Pons (tissue), 1 donor: ENCODE data around the gene PARD6A.
"Not testable (repeated sequence)": the region's sequence is repeated elsewhere in the genome, so short reads cannot be mapped to it uniquely, and the experiment has no call there.

Experiments
- DNase-seq: peaks from one replicate; pipeline ENCODE4 v3.0.0-alpha.2; 2016; ENCODE audit warnings: low spot score

The PARD6A gene

GRCh38 chr16:67667453-67667816, 6.7 kb downstream of the PARD6A start:
- no peak for DNase-seq

DNA sequence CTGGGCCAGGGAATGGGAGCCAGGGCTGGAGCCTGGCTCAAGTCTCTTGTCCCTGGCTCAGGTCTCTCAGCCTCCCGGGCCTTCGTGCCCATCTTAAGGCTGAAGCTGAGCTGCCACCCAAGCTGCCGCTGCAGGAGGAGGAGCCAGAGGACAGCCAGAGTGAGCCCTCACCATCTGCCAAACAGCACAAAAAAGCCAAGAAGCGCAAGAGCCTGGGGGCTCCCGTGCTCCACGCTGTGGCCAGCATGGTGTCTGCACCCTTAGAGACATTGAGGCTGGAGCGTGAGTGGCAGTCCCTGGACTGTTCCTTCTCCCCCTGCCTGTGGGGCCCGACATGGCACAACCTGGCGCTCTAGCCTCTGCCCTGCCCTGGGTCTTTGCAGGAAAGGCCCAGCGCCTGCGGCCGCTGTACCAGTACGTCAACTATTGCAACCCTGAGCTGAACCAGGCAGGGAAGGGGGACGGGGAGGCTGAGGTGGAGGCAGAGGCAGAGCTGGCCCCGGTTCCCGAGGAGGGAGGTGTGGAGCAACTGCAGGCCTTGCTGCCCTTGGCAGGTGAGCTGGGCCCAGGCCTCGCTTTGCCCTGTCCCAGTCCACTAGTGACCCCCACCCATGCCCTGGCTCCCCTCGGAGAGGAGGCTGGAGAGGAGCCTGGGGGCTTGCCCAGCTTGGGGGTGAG, 7.2 kb downstream of the PARD6A start:
- peak; percentile 88 for DNase-seq

DNA sequence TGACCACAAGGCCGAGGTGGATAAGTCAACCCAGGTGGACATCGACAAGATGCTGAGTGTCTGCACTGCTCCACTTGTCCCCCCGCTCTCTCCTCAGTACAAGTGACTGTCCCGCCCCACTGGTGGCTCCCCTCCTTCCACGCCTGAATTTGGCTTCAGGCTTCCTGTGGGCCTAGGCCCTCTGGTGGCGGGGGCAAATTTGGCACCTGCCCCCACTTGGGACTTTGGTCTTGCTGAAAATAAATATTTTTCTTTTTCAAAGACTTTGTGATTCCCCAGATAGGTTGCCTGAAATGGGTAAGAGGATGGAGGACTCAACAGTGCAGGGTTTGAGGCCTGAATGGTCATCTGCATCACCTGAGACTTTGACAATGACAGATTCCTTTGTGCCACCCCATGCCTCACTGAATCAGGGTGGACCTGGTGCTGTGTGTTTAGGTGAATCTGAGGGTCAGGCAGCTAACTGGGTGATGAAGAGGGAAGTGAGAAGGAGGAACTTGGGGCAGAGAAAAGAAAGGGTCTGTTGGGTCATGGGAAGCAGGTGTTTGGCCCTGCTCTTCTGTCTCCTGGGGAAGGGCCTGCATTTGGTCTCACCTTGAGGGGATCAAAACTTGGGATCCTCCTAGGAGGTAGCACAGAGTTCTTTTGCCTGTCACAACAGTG, 7.9 kb downstream of the PARD6A start:
- no peak for DNase-seq

GRCh38 chr16:67669499-67670101, 8.8 kb downstream of the PARD6A start:
- DNase-seq = no peak

- DNase-seq = no peak
These were observed 11.5 kb downstream of the PARD6A start for GRCh38 chr16:67672306-67672705.

DNA sequence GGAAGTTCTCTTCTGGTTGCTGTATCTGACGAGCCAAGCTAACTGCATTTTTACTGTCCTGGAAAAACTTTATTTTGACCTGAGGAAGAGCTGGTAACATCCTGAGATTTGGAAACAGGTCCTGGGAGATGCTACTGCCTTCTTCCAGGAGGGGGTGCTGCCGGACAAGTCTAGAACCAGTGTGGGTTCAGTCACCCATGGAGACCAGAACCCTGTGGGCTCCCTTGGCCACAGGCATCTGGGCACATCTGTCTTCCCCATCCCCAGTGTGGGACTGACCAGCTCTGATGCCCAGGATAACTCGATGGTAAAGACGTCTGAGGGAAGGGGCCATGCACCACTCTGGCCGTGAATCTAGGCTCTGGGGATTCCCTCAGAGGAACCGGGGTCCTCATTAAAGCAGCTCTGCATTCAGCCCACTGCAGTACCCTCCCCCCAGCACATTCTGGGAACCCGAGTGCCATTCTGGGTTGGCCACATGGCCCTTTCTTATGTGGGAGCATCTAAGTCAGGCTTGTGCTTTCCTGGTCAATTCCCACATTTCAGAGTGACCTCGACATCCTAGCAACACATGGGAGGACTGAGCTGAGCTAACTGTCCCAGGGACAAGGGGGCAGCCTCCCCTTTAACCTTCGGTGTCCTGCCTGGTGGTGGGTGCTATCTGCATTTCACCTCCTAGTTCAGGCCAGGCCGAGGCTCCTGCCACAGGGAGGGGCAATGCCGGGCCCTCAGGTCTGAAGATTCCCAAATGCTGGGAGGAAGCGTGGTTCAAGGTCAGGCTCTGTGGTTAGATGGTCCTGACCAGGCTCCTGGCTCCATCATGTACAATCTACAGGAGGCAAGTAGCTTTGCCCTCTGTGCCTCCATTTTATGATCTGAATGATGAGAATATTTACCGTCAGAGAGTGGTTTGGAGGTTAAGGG, 12.2 kb downstream of the PARD6A start:
- DNase-seq = peak; percentile 75

- DNase-seq = peak; percentile 74
These were observed 13.2 kb downstream of the PARD6A start for GRCh38 chr16:67673712-67674580.

- DNase-seq = no peak
These were observed 14.3 kb downstream of the PARD6A start for GRCh38 chr16:67674851-67675578.

- no peak for DNase-seq
These were observed 14.8 kb downstream of the PARD6A start for GRCh38 chr16:67675579-67675935.

DNA sequence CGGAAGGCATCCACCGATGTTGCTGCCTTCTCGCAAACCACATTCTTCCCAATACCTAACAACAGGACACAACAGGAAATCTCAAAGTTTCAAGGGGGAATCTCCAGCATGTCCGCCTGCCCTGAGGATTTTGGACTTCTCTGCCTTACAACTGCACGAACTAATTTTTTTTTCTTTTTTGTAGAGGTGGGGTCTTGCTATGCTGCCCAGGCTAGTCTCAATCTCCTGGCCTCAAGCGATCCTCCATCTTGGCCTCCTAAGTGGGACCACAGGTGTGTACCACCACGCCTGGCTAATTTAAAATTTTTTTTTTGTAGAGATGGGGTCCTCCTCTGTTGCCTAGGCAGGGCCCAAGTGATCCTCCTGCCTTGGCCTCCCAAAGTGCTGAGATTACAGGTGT, 15.2 kb downstream of the PARD6A start:
- DNase-seq = no peak

- no peak for DNase-seq
These were observed 15.8 kb downstream of the PARD6A start for GRCh38 chr16:67676516-67676915.

- DNase-seq = no peak
These were observed 16.2 kb downstream of the PARD6A start for GRCh38 chr16:67676939-67677338.

DNA sequence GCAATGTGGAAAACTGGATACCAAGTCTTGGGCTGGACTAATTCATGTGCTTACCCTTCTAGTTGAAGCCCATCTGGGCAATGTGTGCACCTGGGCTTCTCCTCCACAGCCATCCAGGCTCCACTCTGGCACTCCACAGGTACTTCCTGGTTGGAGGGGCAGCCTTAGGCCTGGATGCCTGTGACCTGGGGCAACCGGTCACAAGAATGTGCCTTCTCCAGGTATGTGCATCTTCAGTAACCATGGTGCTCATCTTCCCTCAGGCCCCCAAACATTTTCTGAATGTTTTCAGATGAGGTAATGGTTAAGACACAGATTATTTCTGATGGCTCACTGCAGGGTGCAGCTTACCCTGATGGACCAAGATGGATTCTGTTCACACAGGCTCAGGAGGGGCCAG, 17.0 kb downstream of the PARD6A start:
- no peak for DNase-seq

DNA sequence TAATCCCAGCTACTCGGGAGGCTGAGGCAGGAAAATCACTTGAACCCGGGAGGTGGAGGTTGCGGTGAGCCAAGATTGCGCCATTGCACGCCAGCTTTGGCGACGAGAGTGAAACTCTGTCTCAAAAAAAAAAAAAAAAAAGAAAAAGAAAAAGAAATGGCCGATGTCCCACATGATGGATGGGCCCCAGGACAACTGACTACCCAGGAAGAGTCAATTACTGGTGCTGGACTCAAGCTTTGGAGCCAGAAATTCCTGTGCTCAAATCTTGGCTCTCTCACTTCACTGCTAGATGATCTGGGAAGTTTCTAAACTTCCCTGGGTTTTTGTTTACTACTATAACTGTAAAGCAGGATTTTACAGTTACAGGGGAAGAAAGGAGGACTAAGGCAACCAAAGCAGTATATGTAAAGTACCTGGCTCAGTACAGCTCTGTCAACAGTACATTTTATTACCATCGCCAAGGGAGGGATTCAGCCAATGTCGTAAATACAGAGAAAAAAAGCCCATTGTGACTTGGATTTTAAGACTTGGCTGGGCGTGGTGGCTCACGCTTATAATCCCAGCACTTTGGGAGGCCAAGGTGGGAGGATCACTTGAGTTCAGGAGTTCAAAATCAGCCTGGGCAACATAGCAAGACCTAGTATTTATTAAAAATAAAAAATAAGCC, 17.7 kb downstream of the PARD6A start:
- DNase-seq = no peak

DNA sequence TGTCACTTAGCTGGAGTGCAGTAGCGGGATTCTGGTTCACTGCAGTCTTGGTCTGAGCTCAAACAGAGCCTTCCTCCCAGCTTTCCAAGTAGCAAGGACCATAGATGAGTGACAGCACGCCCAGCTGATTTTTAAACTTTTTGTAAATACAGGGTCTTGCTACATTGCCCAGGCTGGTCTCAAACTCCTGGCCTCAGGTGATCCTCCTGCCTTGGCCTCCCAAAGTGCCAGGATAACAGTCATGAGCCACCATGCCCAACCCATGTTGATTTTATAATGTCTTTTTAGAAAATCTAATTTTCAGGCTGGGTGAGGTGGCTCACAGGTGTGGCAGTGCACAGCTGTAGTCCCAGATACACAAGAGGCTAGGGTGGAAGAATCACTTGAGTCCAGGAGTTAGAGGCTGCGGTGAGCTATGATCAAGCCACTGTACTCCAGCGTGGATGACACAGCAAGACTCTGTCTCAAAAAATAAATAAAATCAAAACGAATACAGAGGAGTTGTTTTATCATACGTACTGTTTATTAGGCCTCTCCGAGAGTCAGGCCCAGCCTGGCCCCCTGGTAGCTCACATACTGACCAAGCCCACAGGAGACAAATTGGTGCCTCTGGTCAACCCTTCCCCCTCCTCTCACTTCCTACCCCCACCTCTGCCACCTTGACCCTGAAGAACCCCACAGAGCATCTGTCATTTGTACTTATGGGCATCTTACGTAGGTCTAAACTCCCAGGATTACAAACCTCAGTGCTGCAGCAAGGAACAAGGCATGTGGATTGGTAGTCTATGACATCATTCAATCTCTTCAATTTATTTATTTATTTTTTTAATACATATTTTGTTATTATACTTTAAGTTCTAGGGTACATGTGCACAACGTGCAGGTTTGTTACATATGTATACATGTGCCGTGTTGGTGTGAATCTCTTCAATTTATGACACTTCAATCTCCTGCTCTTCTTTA, 19.5 kb downstream of the PARD6A start:
- DNase-seq = no peak

GRCh38 chr16:67683767-67684166, 23.0 kb downstream of the PARD6A start:
- DNase-seq = no peak

DNA sequence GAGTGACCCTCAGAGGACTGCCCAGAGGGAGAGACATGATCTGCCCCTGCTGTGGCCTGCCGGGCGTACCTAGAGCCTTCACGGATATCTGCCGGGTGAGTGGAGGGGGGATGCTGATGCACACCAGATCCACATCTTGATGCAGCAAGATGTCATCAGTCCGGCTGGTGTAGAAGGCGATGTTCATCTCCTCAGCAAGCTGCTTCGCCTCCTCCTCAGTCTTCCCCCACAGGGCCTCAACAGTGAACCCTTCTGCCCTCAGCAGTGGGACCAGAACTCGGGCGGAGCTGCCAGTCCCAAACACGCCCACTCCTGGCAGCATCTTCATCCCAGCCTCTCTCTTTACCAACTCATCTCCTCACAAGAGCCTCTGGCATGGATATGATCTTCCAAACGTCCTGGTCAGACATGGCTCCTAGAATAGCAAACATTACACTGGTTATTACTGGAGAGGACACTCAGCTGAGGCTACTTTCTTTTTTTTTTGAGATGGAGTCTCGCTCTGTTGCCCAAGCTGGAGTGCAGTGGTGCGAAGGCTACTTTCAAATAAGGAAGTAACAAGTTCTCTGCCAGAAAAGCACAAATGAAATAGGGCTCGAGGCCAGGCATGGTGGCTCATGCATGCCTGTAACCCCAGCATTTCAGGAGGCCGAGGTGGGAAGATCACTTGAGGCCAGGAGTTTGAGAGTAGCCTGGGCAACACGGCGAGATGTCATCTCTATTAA, 24.8 kb downstream of the PARD6A start:
- DNase-seq = no peak

GRCh38 chr16:67693517-67694285, 32.9 kb downstream of the PARD6A start:
- DNase-seq = not testable (repeated sequence)
